H9 (cell line): ENCODE results near the gene NFS1. TPM values are rescaled to one million over a fixed set of nuclear protein-coding genes. Genes with fewer than 3 reads are reported as not detected.

Experiments
- DNase-seq: peaks from one replicate; pipeline ENCODE4 v3.0.0-alpha.2; 2017
- H2AFZ ChIP-seq: one replicate; pipeline ENCODE4 v1.6.1; 2013; ENCODE audit warnings: mild to moderate bottlenecking, low read length, control low read depth, moderate library complexity
- H2AK5ac ChIP-seq: 2 replicates; pipeline ENCODE4 v1.6.1; 2013; ENCODE audit warnings: low read length, control low read depth, mixed read lengths; ENCODE audit not compliant: insufficient read length
- H2BK120ac ChIP-seq: one replicate; pipeline ENCODE4 v1.6.1; 2013; ENCODE audit warnings: low read depth, mild to moderate bottlenecking, low read length, control low read depth, inconsistent platforms; ENCODE audit not compliant: poor library complexity, severe bottlenecking
- H2BK12ac ChIP-seq: 2 replicates; pipeline ENCODE4 v1.6.1; 2013; ENCODE audit warnings: low read length, control low read depth, mixed read lengths, low read depth; ENCODE audit not compliant: insufficient read length
- H2BK15ac ChIP-seq: 2 replicates; pipeline ENCODE4 v1.6.1; 2013; ENCODE audit warnings: low read depth, low read length, control low read depth
- H2BK20ac ChIP-seq: one replicate; pipeline ENCODE4 v1.6.1; 2013; ENCODE audit warnings: low read depth, mild to moderate bottlenecking, low read length, control low read depth, inconsistent platforms; ENCODE audit not compliant: poor library complexity, severe bottlenecking
- H2BK5ac ChIP-seq: 2 replicates; pipeline ENCODE4 v1.6.1; 2013; ENCODE audit warnings: low read length, control low read depth, mixed read lengths; ENCODE audit not compliant: insufficient read length
- H3K14ac ChIP-seq: 2 replicates; pipeline ENCODE4 v1.6.1; 2013; ENCODE audit warnings: low read length, control low read depth; ENCODE audit not compliant: insufficient read depth
- H3K18ac ChIP-seq: 2 replicates; pipeline ENCODE4 v1.6.1; 2013; ENCODE audit warnings: low read depth, mild to moderate bottlenecking, mixed read lengths, low read length, control low read depth; ENCODE audit not compliant: insufficient read length
- H3K23ac ChIP-seq: 2 replicates; pipeline ENCODE4 v1.6.1; 2013; ENCODE audit warnings: low read length, control low read depth, mixed read lengths, low read depth; ENCODE audit not compliant: insufficient read length
- H3K23me2 ChIP-seq: 2 replicates; pipeline ENCODE4 v1.6.1; 2013; ENCODE audit warnings: low read depth, mild to moderate bottlenecking, mixed read lengths, low read length, control low read depth; ENCODE audit not compliant: insufficient read length, poor library complexity, severe bottlenecking
- H3K27ac ChIP-seq: 2 replicates; pipeline ENCODE4 v1.5.1; 2013; ENCODE audit warnings: low read length, control low read depth, mixed read lengths, low read depth; ENCODE audit not compliant: insufficient read length
- H3K27me3 ChIP-seq: 2 replicates; pipeline ENCODE4 v1.6.1; 2013; ENCODE audit warnings: low read length, control low read depth, inconsistent platforms; ENCODE audit not compliant: insufficient read depth
- H3K4ac ChIP-seq: 2 replicates; pipeline ENCODE4 v1.6.1; 2013; ENCODE audit warnings: low read depth, mild to moderate bottlenecking, control low read depth, inconsistent platforms, low read length, moderate library complexity
- H3K4me1 ChIP-seq: 2 replicates; pipeline ENCODE4 v1.6.1; 2013; ENCODE audit warnings: low read length, control low read depth, inconsistent platforms; ENCODE audit not compliant: insufficient read depth
- H3K4me2 ChIP-seq: 2 replicates; pipeline ENCODE4 v1.6.1; 2013; ENCODE audit warnings: low read length, control low read depth, mixed read lengths; ENCODE audit not compliant: insufficient read length, insufficient read depth
- H3K56ac ChIP-seq: 2 replicates; pipeline ENCODE4 v1.6.1; 2013; ENCODE audit warnings: low read depth, mild to moderate bottlenecking, mixed read lengths, low read length, control low read depth; ENCODE audit not compliant: insufficient read length
- H3K79me1 ChIP-seq: 2 replicates; pipeline ENCODE4 v1.6.1; 2013; ENCODE audit warnings: low read depth, mild to moderate bottlenecking, moderate library complexity, low read length, control low read depth, inconsistent platforms; ENCODE audit not compliant: insufficient read depth, poor library complexity, severe bottlenecking
- H3K79me2 ChIP-seq: 2 replicates; pipeline ENCODE4 v1.6.1; 2013; ENCODE audit warnings: low read length, control low read depth, inconsistent platforms; ENCODE audit not compliant: insufficient read depth
- H3K9ac ChIP-seq: 2 replicates; pipeline ENCODE4 v1.6.1; 2013; ENCODE audit warnings: low read length, control low read depth, mixed read lengths; ENCODE audit not compliant: insufficient read length; ENCODE audit errors: extremely low read depth
- H3K9me3 ChIP-seq: one replicate; pipeline ENCODE4 v1.6.1; 2013; ENCODE audit warnings: low read depth, low read length, inconsistent platforms; ENCODE audit not compliant: control insufficient read depth
- H3T11ph ChIP-seq: one replicate; pipeline ENCODE4 v1.6.1; 2013; ENCODE audit warnings: mild to moderate bottlenecking, low read length, control low read depth, inconsistent platforms
- H4K20me1 ChIP-seq: one replicate; pipeline ENCODE4 v1.6.1; 2013; ENCODE audit not compliant: control insufficient read depth, insufficient read length, insufficient read depth
- H4K5ac ChIP-seq: 2 replicates; pipeline ENCODE4 v1.6.1; 2013; ENCODE audit warnings: low read depth, mild to moderate bottlenecking, mixed read lengths, low read length, control low read depth; ENCODE audit not compliant: insufficient read length
- H4K8ac ChIP-seq: replicated peaks from 2 replicates; pipeline ENCODE4 v1.6.1; 2013; ENCODE audit warnings: low read length, control low read depth, mixed read lengths, low read depth; ENCODE audit not compliant: insufficient read length
- H4K91ac ChIP-seq: 2 replicates; pipeline ENCODE4 v1.6.1; 2013; ENCODE audit warnings: low read depth, mild to moderate bottlenecking, moderate library complexity, mixed read lengths, low read length, control low read depth; ENCODE audit not compliant: insufficient read length
- H3K27ac Mint-ChIP-seq, 3 experiments: 2 replicates in 2 of 3; 3 replicates in 1 of 3; pipeline ENCODE4 v1.8.0; 2020 to 2021; ENCODE audit warnings: mixed read lengths in 3 of 3, mild to moderate bottlenecking in 1 of 3, moderate library complexity in 1 of 3
- H3K27me3 Mint-ChIP-seq: 2 replicates; pipeline ENCODE4 v1.8.0; 2021; ENCODE audit warnings: low read depth, mild to moderate bottlenecking, moderate library complexity, mixed read lengths
- H3K36me3 Mint-ChIP-seq, 3 experiments: 2 replicates in 2 of 3; 3 replicates in 1 of 3; pipeline ENCODE4 v1.8.0; 2020 to 2021; ENCODE audit warnings: low read depth in 3 of 3, mixed read lengths in 3 of 3; ENCODE audit not compliant: insufficient read depth in 1 of 3
- H3K4me1 Mint-ChIP-seq, 2 experiments: 2 replicates each; pipeline ENCODE4 v1.8.0; 2020; ENCODE audit warnings: mixed read lengths in 2 of 2
- H3K4me3 Mint-ChIP-seq, 2 experiments: 2 replicates in 1 of 2; 3 replicates in 1 of 2; pipeline ENCODE4 v1.8.0; 2020 to 2021; ENCODE audit warnings: mild to moderate bottlenecking in 2 of 2, mixed read lengths in 2 of 2, moderate library complexity in 1 of 2
- H3K9me3 Mint-ChIP-seq, 2 experiments: 2 replicates in 1 of 2; 3 replicates in 1 of 2; pipeline ENCODE4 v1.8.0; 2020; ENCODE audit warnings: mild to moderate bottlenecking in 2 of 2, mixed read lengths in 2 of 2, moderate library complexity in 1 of 2
- CTCF ChIP-seq: fragments of 200-600 bp; sonication (generic); conservative IDR thresholded peaks from 3 replicates; pipeline ENCODE4 v1.8.0; 2021; ENCODE audit warnings: antibody characterized with exemption, mild to moderate bottlenecking
- WGBS: extraction: QIAGEN DNeasy Blood & Tissue Kit; methylation state at CpG from one replicate; pipeline ENCODE4 v1.1.7; 2013; ENCODE audit warnings: missing lambda C conversion rate, low lambda C conversion rate, mixed read lengths; ENCODE audit not compliant: insufficient read length; ENCODE audit errors: extremely low coverage; 5-methylcytosine and 5-hydroxymethylcytosine counted together
- total RNA-seq: library from RNA; stranded (reverse); gene quantifications from 2 replicates; pipeline ENCODE4 v1.2.1, GENCODE V29; 2021

Gene NFS1
- total RNA-seq, 1 experiment from 2014 or later, result 26.6 TPM

- H2BK20ac ChIP-seq, result no peak overlapping the region
- H2BK5ac ChIP-seq, result no peak overlapping the region
- no peak overlapping the region for H2BK12ac ChIP-seq
- Mint-ChIP-seq H3K36me3 (peaks cover 1 to 30% (median 26%) of the 10 kb centered on the region in 3 experiments; a peak in 6 of 7 replicates), H3K4me1 (peaks cover 7 to 8% of the 10 kb centered on the region in 2 experiments; a peak in 2 of 4 replicates), H3K27me3 (no peaks in the 10 kb centered on the region), H3K4me3 (no peak overlapping the region), H3K9me3 (no peaks in the 10 kb centered on the region), H3K27ac (no peak overlapping the region)
- H3K18ac ChIP-seq, result no peak overlapping the region
- peaks cover 5% of the 10 kb centered on the region for H3K79me1 ChIP-seq
- H2BK120ac ChIP-seq, result no peak overlapping the region
- H3K27ac ChIP-seq, result no peak overlapping the region
- H2BK15ac ChIP-seq, result no peak overlapping the region
- no peak overlapping the region for H4K91ac ChIP-seq
- no peaks in the 10 kb centered on the region for H3K23me2 ChIP-seq
- no peak overlapping the region for H2AK5ac ChIP-seq
- no peak for DNase-seq
- no peak for TF ChIP-seq CTCF
- H3K23ac ChIP-seq, result no peak overlapping the region
- H4K8ac ChIP-seq, result no peak overlapping the region
- H4K5ac ChIP-seq, result no peak overlapping the region
- H3K4me1 ChIP-seq, result no peaks in the 10 kb centered on the region
- no peaks in the 10 kb centered on the region for H3K27me3 ChIP-seq
- H3K4ac ChIP-seq, result no peak overlapping the region
- no peak overlapping the region for H2AFZ ChIP-seq
- H3T11ph ChIP-seq, result no peak overlapping the region
- H3K9ac ChIP-seq, result no peak overlapping the region
- H3K4me2 ChIP-seq, result no peak overlapping the region
- peaks cover 58% of the 10 kb centered on the region for H3K79me2 ChIP-seq
- H3K14ac ChIP-seq, result no peak overlapping the region
- WGBS, result no CpG with 5 or more reads among the region's 13 CpGs
- no peaks in the 10 kb centered on the region for H3K9me3 ChIP-seq
- no peak overlapping the region for H3K56ac ChIP-seq
- peaks cover 4% of the 10 kb centered on the region for H4K20me1 ChIP-seq
Measured at GRCh38 chr20:35652641-35653429, 46.3 kb downstream of the NFS1 start.
